Measurements from ENCODE around the gene STK39.
A peak's percentile ranks its signal among the peaks of the same experiment; 100 is the strongest.
"Not testable (repeated sequence)": the region's sequence is repeated elsewhere in the genome, so short reads cannot be mapped to it uniquely, and the experiment has no call there.

STK39 gene

DNA sequence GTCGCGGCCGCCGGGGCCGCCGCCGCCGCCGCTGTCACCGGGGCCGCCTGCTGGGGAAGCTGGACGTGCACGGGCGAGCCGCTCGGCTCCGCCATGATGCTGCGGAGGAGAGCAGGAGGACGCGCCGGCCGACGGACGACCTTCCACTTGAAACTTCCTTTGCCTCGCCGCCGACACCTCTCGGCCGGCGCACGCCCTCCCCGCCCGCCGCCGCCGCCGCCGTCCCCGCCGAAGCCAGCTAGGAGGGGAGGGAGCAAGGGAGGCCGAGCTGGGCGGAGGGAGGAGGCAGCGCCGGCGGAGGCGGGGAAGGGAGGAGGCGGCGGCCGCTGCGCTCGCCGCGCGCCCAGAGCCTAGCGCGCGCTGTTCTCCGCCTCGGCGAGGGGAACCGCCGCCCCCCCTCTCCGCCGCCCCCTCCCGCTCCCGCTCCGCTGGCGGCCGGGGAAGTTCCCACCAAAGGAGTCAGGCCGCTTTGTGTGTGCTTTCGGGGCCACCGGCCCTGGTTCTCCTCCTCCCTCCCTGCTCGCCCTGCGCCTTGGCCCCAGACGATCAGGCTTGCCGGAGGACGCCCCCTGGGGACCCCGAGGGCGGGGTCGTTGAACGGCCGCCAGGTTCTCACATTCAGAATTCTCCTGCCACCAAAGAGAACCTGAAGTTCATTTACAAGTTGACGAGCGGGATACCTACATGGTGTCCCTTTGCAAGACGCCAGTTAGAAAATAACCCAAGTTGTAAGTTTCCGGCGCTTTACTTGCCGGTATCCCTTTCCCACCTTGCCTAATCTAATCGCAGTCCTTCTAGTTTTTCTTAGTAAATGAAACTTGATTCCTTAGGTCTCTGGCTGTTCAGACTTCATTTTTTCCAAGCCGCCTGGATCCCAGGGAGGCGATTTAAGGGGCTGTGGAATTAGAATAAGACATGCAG lies at the start of gene STK39:
Gene STK39, minus strand, starts transcription at position 255 of the 921 bp plus-strand sequence. Its CDS starts 160 bp downstream, at position 95.
- DNase-seq: peak; percentile 76

- DNase-seq: no peak
Measured at GRCh38 chr2:168295051-168295450, 47.7 kb upstream of the STK39 start.

GRCh38 chr2:168294409-168294808 lies 47.0 kb upstream of the STK39 start:
- no peak for DNase-seq

GRCh38 chr2:168293766-168294165 lies 46.4 kb upstream of the STK39 start:
- DNase-seq: no peak

DNA sequence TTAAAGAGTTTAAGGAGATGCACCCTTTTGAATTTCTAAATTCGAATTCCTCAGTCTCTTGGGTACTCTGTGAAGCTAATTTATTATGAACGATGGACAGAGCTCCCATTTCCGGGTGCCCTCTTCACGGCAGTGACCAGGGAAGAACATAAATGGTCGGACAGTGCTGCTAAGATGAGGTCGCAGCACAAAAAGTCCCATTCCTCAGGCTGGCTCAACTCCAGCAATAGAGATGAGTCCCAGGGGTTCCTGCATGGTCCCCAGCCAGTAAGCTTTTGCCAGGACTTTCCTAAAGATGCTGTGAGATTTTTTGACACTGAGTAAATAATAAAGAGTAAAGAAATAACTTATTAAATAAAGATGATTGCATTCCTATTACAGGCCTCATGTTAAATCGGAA lies 43.0 kb upstream of the STK39 start:
- DNase-seq: no peak

DNA sequence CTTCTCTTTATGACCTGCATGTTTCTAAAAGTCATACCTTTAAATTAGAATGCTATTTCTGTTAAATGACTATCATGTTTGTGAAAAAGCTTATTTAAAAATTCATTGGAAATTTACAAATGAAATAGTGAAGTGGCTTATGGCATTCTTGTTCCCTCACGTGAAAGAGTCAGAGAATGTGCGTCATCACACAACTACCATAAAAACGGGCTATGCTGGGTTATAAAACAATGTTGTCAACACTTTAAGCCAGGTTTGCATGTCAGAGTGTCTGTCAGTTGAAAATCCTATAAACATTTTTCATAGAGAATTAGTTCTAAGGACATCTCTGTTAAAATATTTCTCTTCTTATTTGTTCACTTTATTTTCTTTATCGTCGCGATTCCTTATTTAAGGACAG lies 42.5 kb upstream of the STK39 start:
- no peak for DNase-seq

DNA sequence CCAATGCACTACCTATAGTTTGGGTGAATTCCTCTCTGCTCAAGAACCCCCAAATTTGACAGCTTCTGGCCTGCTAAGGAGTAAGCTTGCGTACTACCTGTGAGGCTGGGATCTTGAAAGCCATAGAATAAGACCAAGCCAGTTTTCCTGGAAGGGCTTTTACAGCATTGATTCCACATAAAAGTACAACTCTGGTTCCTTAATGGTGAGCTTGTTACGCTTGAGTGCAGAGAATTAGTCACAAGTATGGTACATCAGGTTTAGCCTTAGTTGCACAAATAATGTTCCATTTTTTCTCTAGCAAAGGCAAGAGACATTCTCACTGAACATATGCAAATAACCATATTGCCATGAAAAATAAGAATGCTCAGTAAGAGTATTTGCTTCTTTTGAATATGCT lies 39.1 kb upstream of the STK39 start:
- DNase-seq: no peak

- no peak for DNase-seq
Measured at GRCh38 chr2:168278424-168278888, 31.1 kb upstream of the STK39 start.

- DNase-seq: no peak
Measured at GRCh38 chr2:168277276-168277675, 29.9 kb upstream of the STK39 start.

DNA sequence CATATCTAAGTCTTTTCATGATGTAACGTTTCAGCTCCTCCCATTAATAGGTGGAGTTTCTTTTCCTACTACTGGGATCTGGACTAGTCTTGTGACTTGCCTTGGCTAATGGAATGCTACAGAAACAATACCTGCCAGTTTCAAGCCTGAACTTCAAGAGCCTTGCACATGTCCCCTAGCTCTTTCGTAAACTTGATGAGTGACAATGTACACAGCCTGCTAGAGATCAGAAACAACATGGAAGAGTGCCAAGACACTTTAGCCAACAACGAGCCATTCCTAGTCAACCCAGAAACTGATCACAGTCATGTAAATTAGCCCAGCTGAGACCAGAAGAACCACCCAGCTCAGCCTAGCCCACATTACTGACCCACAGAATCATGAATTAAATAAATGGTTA lies 24.8 kb upstream of the STK39 start:
- DNase-seq: no peak

DNA sequence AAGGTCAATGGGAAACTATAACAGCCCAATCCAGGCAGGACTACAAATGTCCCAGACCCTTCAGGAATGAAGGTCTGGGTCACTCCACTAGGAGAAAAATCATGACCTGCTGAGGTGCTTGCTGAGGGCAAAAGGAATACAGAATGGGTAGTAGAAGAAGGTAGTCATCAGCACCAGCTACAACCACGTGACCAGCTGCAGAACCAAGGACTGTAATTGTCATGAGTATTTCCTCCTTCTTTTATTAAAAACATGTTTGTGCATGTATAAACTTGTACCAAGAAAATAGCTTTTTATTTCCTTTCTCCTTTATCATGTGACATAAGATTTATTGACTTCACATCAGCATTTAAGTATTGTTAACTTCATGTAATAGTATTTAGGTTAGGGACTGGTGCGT lies 15.5 kb upstream of the STK39 start:
- not testable (repeated sequence) for DNase-seq

GRCh38 chr2:168256448-168256847 lies 9.1 kb upstream of the STK39 start:
- DNase-seq: no peak

DNA sequence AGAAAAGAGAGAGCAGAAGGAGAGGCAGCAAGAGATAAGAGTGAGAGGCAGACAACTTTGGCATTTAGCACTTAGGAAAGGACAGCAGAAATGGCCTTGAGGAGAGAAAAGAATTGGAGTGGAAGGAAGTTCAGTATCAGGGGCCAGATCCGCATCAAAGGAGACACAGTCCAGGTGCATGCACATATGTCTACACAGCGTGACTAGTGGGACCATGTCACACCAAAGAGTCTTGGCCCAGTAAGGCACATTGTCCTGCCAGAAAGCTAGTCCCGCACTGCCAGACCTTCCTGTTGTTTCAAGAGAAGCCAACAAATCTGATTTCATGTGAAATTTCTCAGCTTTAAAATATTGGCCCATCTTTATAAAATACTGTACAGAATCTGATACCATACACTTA lies 8.5 kb upstream of the STK39 start:
- no peak for DNase-seq

- DNase-seq: no peak
Measured at GRCh38 chr2:168255103-168255502, 7.7 kb upstream of the STK39 start.

- DNase-seq: peak; percentile 11
Measured at GRCh38 chr2:168254158-168254935, 7.0 kb upstream of the STK39 start.

DNA sequence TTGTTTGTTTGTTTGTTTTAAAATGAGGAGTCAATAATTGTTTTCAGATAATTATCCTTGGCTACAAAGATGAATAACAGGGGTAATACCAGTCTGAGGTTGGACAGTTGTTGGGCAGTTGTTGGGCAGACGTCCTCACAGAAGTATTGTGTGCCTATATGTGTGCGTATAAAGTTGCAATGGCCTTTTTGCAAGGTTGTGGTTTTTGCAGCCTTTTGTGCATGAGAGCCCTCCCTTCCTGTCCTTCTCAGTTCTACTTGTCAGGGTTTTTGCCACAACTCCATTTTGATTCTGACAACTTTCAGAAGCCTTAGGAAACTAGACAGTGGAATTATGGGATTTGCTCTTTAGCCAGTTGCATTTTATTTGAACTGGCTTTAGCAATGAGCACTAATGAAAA lies 6.0 kb upstream of the STK39 start:
- no peak for DNase-seq

- DNase-seq: no peak
Measured at GRCh38 chr2:168252976-168253375, 5.6 kb upstream of the STK39 start.

GRCh38 chr2:168246483-168247340 lies 683 bp downstream of the STK39 start:
- no peak for DNase-seq

DNA sequence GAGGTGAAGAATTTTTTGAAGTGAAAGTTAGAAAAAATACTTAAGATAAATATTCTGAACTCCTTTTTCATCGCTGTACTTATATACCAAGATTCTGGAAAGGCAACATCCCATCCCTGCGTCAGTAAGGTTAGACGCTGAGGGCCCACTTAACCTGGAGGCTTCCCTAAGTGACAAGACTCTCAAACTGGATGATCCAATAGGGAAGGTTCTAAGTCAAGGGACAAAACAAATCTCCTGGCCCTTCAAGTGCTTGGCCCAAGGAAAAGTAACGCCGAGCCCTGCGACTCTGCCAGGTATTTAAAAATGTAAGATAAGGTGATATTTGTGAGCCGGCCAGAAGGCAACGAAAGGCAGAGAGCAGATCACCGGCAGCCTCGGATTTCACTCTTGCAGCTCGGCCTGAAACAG lies 1.3 kb downstream of the STK39 start:
- DNase-seq: peak; percentile 11

DNA sequence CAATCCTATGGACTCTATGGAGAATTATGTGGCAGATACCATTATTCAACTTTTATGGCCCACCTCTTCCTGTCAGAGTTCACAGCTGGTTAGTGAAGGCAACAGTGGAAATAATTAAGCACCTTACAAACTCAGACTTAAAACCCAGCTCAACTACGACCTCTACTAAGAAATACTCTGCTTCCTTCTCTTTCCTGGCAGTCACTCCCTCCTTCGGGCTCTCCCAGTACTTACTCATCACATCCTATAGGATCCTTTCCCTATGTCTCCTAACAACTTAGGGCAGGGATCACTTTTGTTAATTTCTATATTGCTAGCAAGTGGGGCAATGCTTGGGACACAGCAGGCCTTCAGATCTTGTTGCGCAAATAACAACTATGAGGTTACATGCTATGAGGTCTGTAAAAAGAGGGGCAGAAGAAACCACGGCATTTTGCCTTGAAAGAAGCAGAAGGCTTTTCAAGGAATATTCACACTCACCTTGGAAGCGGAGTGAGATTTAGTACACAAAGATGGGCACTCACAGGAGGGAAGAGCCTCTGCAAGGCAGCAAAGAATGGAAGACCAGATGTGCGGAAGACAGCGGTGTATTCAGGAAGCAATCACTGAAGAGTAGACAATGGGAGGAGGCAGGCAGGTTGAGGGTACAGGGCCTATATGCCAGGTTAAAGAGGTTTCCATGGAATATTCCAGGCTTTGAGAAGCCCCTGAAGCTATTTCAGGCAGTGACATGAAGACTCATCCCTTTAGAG lies 2.1 kb downstream of the STK39 start:
- DNase-seq: peak; percentile 53

- DNase-seq: peak; percentile 93
Measured at GRCh38 chr2:168244318-168244717, 3.1 kb downstream of the STK39 start.

- no peak for DNase-seq
Measured at GRCh38 chr2:168243061-168243460, 4.3 kb downstream of the STK39 start.

Data from DMS 273 treated with DMSO at 0.1 percent for 48 hours (cell line).